ENCODE data around the gene GNB2. TPM values are rescaled to one million over a fixed set of nuclear protein-coding genes. Genes with fewer than 3 reads are reported as not detected.

Gene GNB2
- total RNA-seq, 1 experiment from 2014 or later: 174 TPM

DNA sequence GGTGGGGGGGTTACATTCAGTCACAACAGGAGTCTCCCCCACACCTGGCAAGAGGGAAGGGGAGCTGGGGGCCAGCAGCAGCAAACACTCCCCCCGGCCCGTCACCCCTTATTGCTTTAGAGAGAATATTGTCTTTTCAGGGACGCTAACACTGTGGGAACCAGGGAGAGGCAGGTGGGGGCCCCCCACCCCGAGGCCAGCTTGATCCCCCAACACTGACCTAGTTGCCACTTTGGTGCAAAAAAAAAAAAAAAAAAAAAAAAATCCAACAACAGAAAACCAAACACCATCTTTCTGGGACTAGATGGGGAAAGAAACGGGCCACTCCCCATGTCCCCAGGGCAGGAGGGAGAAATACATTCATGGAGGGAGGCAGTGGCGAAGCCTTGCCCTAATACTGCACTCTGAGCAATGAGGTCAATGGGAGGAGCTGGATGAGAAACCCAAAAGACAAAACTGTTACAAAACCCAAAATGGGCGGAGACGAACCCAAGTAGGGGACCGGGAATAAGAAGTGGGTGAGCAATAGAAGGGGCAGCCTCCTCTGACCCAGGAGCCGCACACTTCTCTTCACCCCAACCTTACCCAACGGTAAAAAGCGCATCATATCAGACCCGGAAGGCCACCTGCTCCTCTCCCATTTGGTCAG is 6.5 kb downstream of the GNB2 start:
- no peak overlapping the region for H3K18ac ChIP-seq (ENCODE audit: insufficient read length, low read depth, low read length)
- H2AK5ac ChIP-seq (ENCODE audit: insufficient read length, low read length): no peak overlapping the region
- Mint-ChIP-seq H3K4me1 (peaks cover 5 to 18% of the 10 kb centered on the region in 2 experiments), H3K36me3 (ENCODE audit: insufficient read depth in 1 of 3, low read depth in 3 of 3) (peaks cover 14 to 65% (median 59%) of the 10 kb centered on the region in 3 experiments), H3K4me3 (no peak overlapping the region), H3K27me3 (ENCODE audit: low read depth) (peaks cover 3% of the 10 kb centered on the region), H3K9me3 (no peaks in the 10 kb centered on the region), H3K27ac (peak overlapping the region in 1 of 3 experiments; percentile 84; a peak in 4 of 7 replicates)
- H3K4me1 ChIP-seq (ENCODE audit: insufficient read depth, low read length): no peaks in the 10 kb centered on the region
- no peaks in the 10 kb centered on the region for H3K79me1 ChIP-seq (ENCODE audit: insufficient read depth, low read depth, low read length, poor library complexity, severe bottlenecking)
- WGBS (ENCODE audit: extremely low coverage, insufficient read length, low lambda C conversion rate): no CpG with 5 or more reads among the region's 13 CpGs
- no peak overlapping the region for H3T11ph ChIP-seq (ENCODE audit: low read length)
- H4K20me1 ChIP-seq (ENCODE audit: control insufficient read depth, insufficient read depth, insufficient read length): no peaks in the 10 kb centered on the region
- H3K4me2 ChIP-seq (ENCODE audit: insufficient read depth, insufficient read length, low read length): no peak overlapping the region
- no peak overlapping the region for H2BK12ac ChIP-seq (ENCODE audit: insufficient read length, low read depth, low read length)
- H3K9ac ChIP-seq (ENCODE audit: extremely low read depth, insufficient read length, low read length): no peak overlapping the region
- no peaks in the 10 kb centered on the region for H3K27me3 ChIP-seq (ENCODE audit: insufficient read depth, low read length)
- no peak overlapping the region for H2AFZ ChIP-seq (ENCODE audit: low read length)
- no peaks in the 10 kb centered on the region for H3K9me3 ChIP-seq (ENCODE audit: control insufficient read depth, low read depth, low read length)
- H3K27ac ChIP-seq (ENCODE audit: insufficient read length, low read depth, low read length): no peak overlapping the region
- no peak overlapping the region for H4K91ac ChIP-seq (ENCODE audit: insufficient read length, low read depth, low read length)
- no peak overlapping the region for H3K56ac ChIP-seq (ENCODE audit: insufficient read length, low read depth, low read length)
- TF ChIP-seq, protein P1, sequence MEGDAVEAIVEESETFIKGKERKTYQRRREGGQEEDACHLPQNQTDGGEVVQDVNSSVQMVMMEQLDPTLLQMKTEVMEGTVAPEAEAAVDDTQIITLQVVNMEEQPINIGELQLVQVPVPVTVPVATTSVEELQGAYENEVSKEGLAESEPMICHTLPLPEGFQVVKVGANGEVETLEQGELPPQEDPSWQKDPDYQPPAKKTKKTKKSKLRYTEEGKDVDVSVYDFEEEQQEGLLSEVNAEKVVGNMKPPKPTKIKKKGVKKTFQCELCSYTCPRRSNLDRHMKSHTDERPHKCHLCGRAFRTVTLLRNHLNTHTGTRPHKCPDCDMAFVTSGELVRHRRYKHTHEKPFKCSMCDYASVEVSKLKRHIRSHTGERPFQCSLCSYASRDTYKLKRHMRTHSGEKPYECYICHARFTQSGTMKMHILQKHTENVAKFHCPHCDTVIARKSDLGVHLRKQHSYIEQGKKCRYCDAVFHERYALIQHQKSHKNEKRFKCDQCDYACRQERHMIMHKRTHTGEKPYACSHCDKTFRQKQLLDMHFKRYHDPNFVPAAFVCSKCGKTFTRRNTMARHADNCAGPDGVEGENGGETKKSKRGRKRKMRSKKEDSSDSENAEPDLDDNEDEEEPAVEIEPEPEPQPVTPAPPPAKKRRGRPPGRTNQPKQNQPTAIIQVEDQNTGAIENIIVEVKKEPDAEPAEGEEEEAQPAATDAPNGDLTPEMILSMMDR (conservative IDR thresholded peaks at IDR 0.05): no peak
- no peaks in the 10 kb centered on the region for H3K79me2 ChIP-seq (ENCODE audit: insufficient read depth, low read length)
- no peak overlapping the region for H4K8ac ChIP-seq (replicated peaks; ENCODE audit: insufficient read length, low read depth, low read length)
- H2BK20ac ChIP-seq (ENCODE audit: low read depth, low read length, poor library complexity, severe bottlenecking): no peak overlapping the region
- H3K23me2 ChIP-seq (ENCODE audit: insufficient read length, low read depth, low read length, poor library complexity, severe bottlenecking): peaks cover 8% of the 10 kb centered on the region
- no peak for DNase-seq
- no peak overlapping the region for H3K14ac ChIP-seq (ENCODE audit: insufficient read depth, low read length)
- H3K23ac ChIP-seq (ENCODE audit: insufficient read length, low read depth, low read length): no peak overlapping the region
- no peak overlapping the region for H2BK5ac ChIP-seq (ENCODE audit: insufficient read length, low read length)
- H2BK120ac ChIP-seq (ENCODE audit: low read depth, low read length, poor library complexity, severe bottlenecking): no peak overlapping the region
- no peak overlapping the region for H3K4ac ChIP-seq (ENCODE audit: low read depth, low read length)
- no peak overlapping the region for H4K5ac ChIP-seq (ENCODE audit: insufficient read length, low read depth, low read length)
- H2BK15ac ChIP-seq (ENCODE audit: low read depth, low read length): no peak overlapping the region
